CD4-positive, alpha-beta T cell treated with Interleukin-15 for 4 hours (primary cell): ENCODE results near the gene ELAPOR1.

Experiments
- DNase-seq: peaks from one replicate; pipeline ENCODE4 v3.0.0-alpha.2; 2020; ENCODE audit warnings: low spot score

The ELAPOR1 gene, protein sequence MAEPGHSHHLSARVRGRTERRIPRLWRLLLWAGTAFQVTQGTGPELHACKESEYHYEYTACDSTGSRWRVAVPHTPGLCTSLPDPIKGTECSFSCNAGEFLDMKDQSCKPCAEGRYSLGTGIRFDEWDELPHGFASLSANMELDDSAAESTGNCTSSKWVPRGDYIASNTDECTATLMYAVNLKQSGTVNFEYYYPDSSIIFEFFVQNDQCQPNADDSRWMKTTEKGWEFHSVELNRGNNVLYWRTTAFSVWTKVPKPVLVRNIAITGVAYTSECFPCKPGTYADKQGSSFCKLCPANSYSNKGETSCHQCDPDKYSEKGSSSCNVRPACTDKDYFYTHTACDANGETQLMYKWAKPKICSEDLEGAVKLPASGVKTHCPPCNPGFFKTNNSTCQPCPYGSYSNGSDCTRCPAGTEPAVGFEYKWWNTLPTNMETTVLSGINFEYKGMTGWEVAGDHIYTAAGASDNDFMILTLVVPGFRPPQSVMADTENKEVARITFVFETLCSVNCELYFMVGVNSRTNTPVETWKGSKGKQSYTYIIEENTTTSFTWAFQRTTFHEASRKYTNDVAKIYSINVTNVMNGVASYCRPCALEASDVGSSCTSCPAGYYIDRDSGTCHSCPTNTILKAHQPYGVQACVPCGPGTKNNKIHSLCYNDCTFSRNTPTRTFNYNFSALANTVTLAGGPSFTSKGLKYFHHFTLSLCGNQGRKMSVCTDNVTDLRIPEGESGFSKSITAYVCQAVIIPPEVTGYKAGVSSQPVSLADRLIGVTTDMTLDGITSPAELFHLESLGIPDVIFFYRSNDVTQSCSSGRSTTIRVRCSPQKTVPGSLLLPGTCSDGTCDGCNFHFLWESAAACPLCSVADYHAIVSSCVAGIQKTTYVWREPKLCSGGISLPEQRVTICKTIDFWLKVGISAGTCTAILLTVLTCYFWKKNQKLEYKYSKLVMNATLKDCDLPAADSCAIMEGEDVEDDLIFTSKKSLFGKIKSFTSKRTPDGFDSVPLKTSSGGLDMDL

DNA sequence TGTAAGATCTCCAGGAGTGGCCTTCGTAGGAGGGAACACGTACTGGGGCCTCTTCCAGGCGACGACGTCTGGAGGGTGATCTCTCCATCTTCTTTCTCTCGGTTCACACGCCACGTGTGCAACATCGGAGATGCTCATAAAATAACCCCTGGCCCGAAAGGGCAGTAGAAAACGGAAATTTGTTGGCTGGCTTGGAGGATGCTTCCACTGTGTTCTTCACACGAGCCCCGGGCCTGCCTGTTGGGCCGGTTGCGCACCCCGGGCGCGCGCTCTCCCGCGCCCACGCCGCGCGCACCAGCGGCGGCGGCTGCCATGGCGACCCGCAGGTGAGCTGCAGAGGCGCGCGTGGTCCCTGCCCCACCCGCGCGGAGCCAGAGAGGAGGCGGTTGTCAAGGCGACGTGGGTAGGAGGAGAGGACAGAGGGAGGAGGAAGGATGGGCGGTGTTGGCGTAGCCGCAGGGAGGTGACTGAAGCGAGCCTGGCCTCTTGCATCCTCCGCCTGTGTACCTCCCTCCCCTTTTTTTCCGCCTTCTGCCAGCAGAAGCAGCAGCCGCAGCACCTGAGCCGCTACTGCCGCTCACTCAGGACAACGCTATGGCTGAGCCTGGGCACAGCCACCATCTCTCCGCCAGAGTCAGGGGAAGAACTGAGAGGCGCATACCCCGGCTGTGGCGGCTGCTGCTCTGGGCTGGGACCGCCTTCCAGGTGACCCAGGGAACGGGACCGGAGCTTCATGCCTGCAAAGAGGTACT lies at the start of gene ELAPOR1:
Gene ELAPOR1 (plus strand): TSS at position 526 of the 752 bp plus-strand sequence. CDS start 69 bp downstream, at position 595.
- DNase-seq, result peak; percentile 94

DNA sequence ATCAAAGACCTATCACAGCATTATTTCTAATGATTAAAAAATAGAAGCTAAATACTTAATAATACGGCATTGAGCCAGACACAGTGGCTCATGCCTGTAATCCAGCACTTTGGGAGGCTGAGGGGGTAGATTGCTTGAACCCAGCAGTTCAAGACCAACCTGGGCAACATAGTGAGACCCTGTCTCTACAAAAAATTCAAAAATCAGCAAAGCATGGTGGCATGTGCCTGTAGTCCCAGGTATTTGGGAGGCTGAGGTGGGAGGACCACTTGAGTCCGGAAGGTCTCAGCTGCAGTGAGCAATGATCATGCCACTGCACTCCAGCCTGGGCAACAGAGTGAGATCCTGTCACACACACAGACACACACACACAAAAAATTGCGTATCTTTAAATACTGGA lies 48.8 kb upstream of the ELAPOR1 start:
- no peak for DNase-seq

DNA sequence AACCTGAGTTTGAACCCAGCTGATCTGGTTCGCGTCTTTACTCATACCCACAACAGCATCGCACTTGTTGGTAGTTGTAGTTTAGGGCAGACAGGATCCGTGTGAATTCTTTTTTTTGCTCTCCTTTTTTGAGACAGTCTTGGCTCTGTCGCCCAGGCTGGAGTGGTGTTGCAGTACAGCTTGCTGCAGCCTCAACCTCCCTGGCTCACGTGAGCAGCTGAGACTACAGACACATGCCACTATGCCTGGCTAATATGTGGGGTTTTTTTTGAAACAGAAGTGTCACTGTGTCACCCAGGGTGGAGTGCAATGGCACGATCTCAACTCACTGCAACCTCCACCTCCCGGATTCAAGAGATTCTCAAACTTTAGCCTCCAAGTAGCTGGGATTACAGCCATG lies 46.0 kb upstream of the ELAPOR1 start:
- DNase-seq, result no peak

DNA sequence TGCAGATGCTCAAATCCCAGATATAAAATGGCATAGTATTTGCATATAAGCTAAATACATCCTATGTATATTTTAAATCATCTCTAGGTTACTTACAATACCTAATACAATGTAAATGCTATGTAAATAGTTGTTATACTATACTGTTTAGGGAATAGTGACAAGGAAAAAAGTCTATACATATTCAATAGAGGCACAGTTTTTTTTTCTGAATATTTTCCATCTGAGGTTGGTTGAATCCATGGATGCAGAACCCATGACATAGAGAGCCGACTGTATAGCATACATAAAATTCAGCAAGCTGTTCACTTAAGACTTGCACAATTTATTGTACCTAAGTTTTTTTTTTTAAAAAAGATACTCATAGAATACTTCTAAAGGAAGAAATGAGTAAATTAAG lies 44.6 kb upstream of the ELAPOR1 start:
- DNase-seq, result no peak

DNA sequence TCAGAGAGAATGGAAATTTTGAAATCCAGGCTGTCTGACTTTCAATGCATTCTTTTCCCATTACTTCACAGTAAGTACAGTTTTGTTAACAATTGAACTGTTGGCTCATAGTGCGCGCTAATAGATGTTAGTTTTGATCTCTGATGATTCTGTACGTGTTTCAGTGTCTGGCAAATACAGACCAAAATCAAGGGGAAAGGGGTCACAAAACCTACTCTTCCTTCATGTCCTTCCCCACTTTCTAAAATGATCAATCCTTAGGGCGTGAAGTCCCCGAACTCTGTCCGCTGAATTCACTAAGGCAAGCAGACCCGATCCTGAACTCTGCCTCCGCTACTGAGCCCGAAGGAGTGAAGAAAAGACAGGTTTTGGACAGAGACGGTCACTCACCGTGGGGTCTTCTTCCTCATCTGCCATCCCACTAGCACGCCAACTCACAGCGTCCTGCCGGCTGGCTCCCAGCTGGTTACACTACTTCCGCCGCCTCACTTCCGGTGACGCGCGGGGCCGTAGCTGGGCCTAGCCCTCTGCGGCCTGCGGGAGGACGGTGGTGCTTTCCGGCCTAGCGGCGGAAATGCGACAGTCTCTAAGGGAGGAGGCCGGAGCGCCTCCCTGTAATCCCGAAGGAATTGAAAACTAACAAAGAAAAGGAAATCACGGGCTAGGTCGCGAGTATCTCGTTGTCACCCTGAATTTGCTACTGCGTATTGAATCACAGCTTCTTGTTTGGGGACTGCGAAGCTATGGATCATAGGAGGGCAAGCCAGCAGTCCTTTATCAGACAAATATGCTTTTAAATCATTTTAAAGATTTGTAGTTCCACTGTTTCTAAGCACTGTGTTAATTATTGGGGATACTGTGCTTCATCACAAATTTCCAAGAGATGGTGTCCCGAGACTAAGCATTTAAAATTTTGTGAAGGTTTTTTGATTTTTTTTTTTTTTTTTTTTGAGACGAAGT lies 38.1 kb upstream of the ELAPOR1 start, which contains the start of gene TAF13:
Gene TAF13 (minus strand): TSS at position 473 of the 960 bp plus-strand sequence. CDS start 56 bp downstream, at position 417.
- DNase-seq, result peak; percentile 84

DNA sequence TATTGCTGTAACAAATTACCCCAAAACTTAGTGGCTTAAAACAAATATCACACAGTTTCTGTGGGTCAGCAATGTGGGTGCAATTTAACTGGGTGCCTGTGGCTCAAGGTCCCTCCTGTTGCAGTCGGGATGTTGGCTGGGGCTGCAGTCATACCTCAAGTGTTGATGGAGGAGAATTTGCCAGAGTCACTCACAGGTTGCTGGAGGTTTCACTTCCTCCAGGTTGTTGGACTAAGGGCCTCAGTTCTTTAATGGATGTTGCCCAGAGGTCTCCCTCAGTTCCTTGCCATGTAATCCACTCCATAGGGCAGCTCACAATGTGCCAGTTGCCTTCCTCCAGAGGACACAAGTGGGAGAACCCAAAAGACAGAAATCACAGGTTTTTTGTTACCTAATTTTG lies 35.6 kb upstream of the ELAPOR1 start:
- DNase-seq, result no peak

DNA sequence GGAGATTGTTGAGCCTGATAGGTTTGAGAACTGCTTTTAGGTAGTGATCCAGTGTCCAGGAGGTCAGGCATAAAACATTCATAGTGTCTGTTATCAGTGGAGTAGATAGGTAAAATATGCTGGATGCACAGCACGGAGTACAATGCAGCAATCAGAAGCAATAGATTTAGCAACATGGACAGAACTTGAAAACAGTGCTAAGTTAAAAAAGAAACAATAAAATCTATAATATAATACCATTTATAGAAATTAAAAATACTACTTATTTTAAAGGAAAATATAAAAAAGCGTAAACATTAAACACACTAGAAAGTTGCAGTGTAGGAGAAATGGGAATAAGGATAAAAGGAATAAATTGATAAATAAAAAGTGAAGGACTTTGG lies 34.7 kb upstream of the ELAPOR1 start:
- DNase-seq, result no peak

DNA sequence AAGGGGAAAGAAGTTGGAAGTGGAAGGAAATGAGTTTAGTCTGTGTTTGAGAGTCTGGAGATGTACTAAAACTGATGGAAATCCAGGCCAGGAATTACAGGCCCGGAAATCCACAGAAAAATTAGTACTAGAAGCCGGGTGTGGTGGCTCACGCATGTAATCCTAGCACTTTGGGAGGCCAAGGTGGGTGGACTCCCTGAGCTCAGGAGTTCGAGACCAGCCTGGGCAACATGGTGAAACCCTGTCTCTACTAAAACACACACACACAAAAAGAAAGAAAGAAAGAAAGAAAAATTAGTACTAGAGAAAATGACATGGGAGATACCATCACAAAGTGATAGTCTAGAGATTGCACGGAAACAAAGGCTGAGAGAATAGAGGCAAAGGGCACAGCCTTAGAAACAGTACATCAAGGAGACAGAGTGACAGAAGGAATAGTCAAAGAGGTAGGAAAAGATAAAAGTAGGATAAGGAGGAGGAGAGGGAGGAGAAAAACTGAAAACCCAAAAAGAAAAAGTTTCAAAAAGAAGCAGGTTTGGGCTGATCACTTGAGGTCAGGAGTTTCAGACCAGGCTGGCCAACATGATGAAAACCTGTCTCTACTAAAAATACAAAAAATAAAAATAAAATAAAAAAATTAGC lies 33.4 kb upstream of the ELAPOR1 start:
- no peak for DNase-seq

DNA sequence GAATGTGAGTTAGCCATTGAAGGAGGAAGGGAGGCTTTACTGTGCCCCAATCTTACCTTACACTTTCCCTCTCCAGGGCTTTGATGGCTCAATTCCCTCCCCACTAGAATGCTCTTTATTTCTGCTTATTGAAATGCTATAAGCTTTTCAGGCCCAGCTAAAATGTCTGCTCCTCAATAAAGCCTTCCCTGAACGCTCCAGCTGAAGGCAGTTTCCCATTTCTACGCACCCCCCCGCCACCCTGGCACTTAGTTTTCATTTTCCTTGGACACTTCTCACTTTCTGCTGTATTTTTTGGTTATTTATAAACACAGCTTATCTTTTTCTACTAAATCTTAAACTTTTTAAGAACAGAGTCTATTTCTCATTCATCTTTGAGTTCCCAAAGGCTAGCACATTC lies 30.4 kb upstream of the ELAPOR1 start:
- DNase-seq, result no peak

DNA sequence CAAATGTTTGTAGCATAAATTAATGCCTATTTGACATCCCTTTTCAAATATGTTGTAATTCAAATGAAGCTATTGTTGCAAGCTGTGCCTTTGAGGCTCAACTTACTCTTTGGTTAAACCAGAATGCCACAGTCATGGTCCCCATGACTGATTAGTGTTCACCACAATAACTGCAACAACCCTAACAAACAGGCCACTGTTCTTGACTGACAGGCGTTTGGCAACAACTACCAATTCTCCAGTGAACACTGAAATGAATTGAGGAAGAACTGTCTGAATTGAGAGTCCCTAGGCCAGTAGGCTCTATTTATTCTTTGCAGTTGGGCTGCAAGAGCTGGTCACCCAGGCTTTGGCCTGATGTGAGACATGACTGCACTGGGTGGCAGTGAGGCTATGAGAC lies 30.0 kb upstream of the ELAPOR1 start:
- DNase-seq, result no peak

DNA sequence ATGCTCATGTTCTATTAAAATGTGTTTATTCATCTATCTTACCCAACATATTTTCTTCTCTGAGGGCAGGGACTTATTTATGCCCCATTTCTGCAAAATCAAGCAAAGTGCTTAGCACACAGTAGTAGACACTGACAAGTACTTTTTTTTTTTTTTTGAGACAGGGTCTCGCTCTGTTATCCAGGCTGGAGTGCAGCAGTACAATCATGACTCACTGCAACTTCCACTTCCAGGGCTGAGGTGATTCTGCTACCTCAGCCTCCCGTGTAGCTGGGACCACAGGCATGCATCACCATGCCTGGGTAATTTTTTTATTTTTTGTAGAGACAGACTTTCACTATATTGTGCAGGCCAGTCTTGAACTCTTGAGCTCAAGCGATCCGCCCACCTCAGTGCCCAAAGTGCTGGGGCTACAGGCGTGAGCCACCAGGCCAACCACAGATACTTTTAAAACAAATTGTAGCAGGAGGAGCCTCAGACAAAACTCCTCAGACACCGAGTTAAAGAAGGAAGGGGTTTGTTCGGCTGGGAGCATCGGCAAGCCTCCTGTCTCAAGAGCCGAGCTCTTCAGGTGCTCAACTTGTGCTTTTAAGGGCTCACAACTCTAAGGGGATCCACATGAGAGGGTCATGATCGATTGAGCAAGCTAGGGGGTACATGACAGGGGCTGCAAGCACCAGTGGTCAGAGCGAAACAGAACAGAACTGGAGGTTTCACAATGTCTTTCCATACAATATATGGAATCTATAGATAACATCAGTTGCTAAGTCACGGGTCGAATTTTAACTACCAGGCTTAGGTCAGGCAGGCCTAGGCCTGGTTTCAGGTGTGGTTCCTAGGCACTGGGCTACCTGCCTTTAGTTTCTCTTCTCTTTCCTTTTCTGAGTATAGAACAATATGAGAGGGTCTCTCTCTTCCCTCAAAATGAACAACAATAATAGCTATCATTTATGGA lies 29.1 kb upstream of the ELAPOR1 start:
- DNase-seq, result no peak

DNA sequence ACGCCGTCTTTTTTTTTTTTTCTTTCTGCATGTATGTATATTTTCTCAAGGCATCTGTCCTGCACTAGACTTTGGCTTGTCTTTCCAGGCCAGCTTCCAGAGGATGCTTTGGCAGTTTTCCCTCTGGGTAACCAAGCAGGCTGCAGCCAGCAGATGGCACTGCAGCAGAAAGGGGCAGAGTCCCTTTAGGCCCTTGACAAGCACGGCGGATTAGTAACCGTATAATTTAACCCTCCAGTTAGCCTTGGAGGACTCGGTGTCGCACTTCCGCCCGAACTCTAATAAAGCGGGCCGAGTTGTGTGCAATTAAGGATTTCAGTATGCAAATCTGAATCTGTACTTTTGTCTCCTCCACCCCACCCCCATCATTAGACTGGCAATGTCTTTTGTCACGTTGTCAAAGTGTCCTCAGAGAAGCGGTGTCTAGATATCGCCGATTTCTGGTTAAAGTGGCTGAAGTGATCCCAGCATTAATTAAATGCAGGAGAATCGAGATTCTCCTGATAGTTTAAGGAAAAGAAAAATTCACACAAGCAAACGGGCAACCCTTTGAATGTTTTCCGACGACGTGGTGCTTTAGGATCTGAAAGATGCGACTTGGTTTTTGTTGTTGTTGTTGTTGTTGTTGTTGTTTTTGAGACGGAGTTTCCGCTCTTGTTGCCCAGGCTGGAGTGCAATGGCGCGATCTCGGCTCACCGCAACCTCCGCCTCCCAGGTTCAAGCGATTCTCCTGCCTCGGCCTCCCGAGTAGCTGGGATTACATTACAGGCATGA lies 24.5 kb upstream of the ELAPOR1 start:
- peak; percentile 34 for DNase-seq

DNA sequence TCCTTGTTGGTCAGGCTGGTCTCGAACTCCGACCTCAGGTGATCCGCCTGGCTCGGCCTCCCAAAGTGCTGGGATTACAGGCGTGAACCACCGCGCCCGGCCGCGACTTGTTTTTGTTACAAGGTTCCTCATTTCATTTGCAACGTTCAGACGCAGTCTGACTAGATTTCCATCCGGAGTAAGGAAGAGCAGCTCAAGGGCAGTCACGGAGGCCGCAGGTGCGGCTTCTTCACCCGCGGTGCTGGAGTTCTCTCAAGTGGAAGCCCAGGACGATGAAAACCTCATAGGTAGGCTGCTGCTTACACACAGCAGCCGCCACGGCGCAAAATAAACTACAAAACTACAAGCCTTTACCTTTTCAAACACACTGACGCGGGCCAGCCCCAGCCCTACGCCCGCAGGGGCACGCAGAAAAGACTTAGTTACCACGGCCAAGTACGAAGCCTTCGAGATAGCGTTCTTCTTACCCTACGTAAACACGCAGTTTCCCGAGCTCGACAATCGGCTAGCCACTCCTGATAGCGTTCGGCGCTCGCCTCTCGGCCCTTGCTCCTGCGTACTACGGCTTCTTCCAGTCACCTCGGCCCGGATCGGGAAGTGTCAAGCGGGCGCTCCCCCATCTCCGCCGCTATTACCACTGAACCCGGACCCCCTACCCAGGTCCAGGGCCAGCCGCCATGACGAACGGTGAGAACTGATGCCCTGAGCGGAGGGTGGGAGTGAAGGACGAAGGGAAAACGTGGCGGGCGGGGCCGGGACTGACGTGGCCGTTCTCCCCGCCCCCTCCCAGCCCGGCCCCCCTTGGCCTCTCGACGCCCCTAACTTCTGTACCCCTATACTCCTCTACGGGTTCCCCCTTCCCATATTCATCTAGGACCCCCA lies 23.5 kb upstream of the ELAPOR1 start, which contains the start of gene TMEM167B:
Gene TMEM167B (plus strand): TSS at position 569 of the 882 bp plus-strand sequence. CDS start 109 bp downstream, at position 678.
- DNase-seq, result peak; percentile 87

DNA sequence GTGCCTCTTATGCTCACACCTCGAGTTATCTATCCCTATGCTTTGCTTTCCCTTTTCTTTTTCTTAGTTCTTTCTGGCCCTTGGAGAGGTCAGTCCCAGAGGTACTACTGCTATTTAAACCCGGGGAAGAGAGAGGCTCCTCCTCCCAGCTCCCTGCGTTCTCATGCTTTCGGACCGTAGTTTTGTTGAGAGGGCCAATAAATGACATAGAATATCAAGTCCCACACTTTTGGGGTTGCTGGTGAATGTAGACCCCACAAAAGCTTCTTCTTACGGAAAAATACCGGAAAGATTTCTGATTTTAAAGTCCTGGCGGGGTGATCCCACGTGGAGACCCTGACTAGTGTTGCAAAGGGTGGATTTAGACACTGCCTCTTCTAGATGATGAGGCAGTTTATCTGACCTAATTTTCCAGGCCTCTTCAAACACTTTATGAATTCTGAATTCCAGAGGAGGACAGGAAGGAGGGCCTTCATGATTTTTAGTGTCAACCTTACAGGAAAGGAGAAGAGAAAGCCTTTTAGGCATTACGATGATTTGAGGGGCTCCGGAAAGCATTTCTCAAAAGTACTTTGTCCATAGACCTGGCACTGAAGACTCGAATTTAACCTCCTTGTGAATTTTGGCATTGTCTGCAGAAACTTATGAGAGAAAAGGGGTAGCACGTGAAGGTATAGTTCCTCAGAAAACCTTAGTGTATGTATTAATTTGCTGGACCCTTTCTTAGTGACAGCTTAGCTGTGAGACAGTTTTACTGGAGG lies 22.7 kb upstream of the ELAPOR1 start:
- DNase-seq, result no peak

DNA sequence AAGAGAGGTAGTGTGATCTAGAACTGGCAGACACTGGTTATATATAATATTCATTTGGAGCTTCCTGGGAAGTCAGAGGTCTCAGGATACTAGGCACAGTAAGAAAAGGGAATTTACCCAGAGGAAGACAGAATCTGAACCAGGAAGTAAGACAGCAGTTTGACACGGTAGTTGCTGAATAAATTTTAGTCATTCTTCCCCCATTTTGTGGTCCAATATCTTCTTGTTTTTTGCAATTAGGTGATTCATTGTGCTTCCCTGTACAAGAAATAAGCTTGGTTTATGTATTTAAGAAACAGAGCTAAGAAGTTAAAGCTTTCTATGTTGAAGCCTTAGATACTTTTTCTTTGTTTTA lies 22.1 kb upstream of the ELAPOR1 start:
- DNase-seq, result peak; percentile 14

DNA sequence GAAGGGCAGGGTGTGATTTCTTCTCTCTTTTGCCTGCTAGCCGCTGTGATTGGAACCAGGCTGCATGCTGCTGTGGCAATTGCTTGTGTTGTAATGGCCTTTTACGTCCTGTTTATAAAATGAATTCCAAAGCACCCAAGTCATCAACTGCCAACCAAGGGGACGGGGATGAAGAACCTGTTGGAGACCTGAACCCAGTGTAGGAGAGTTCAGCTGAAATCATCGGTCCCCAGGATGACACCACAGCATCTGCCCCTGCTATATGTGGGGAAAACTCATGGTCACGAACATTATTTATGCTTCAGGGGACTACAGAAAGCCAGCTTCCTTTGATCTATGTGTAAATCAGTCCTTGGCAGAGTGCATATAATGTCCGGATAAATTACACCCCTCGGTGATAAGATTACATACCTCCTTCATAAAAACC lies 19.5 kb upstream of the ELAPOR1 start:
- DNase-seq, result no peak
